GM19043 (cell line): ENCODE measurements around the gene SP140.
"Not testable (repeated sequence)": the region's sequence is repeated elsewhere in the genome, so short reads cannot be mapped to it uniquely, and the experiment has no call there.

ENCODE experiments used
- ATAC-seq: cut with Tn5 transposase; IDR thresholded peaks from one replicate; pipeline ENCODE4 v1.9.1; 2021; ENCODE audit warnings: low read depth; ENCODE audit not compliant: unreplicated experiment

The SP140 gene

GRCh38 chr2:230323385-230324106, 98.0 kb downstream of the SP140 start:
- ATAC-seq: no peak

GRCh38 chr2:230324503-230324902, 99.0 kb downstream of the SP140 start:
- no peak for ATAC-seq

GRCh38 chr2:230325316-230326243, 100.0 kb downstream of the SP140 start:
- ATAC-seq: no peak

- ATAC-seq: peak; percentile 85
Measured at GRCh38 chr2:230326453-230327417, 101.2 kb downstream of the SP140 start, which contains the start of gene SP140L. SP140L (plus strand) TSS chr2:230327193; CDS start chr2:230327270, 77 bp downstream.

- ATAC-seq: peak; percentile 64
Measured at GRCh38 chr2:230327418-230328154, 102.0 kb downstream of the SP140 start.

GRCh38 chr2:230328155-230328458, 102.6 kb downstream of the SP140 start:
- no peak for ATAC-seq

- no peak for ATAC-seq
Measured at GRCh38 chr2:230329946-230330605, 104.5 kb downstream of the SP140 start.

GRCh38 chr2:230330725-230331124, 105.2 kb downstream of the SP140 start:
- ATAC-seq: no peak

- no peak for ATAC-seq
Measured at GRCh38 chr2:230335461-230335863, 109.9 kb downstream of the SP140 start.

- no peak for ATAC-seq
Measured at GRCh38 chr2:230335864-230336506, 110.4 kb downstream of the SP140 start.

- ATAC-seq: not testable (repeated sequence)
Measured at GRCh38 chr2:230341936-230342528, 116.5 kb downstream of the SP140 start.

- not testable (repeated sequence) for ATAC-seq
Measured at GRCh38 chr2:230343041-230343624, 117.6 kb downstream of the SP140 start.

GRCh38 chr2:230343747-230344146, 118.2 kb downstream of the SP140 start:
- no peak for ATAC-seq

- ATAC-seq: no peak
Measured at GRCh38 chr2:230346465-230346864, 120.9 kb downstream of the SP140 start.

- ATAC-seq: no peak
Measured at GRCh38 chr2:230346921-230347533, 121.5 kb downstream of the SP140 start.

- peak; percentile 66 for ATAC-seq
Measured at GRCh38 chr2:230347659-230348305, 122.2 kb downstream of the SP140 start.

- no peak for ATAC-seq
Measured at GRCh38 chr2:230348787-230349186, 123.3 kb downstream of the SP140 start.
